ENCODE measurements around the gene SMIM21. TPM values are rescaled to one million over a fixed set of nuclear protein-coding genes. Genes with fewer than 3 reads are reported as not detected.

The SMIM21 gene
- total RNA-seq, 2 experiments from 2014 or later: not detected

GRCh38 chr18:75378376-75379315, 48.9 kb downstream of the SMIM21 start:
- ATAC-seq (ENCODE audit: low read depth): no peak
- H3K9me3 Mint-ChIP-seq: no peaks in the 10 kb centered on the region
- peaks cover 10% of the 10 kb centered on the region for H3K27me3 Mint-ChIP-seq
- no peak overlapping the region for H3K4me3 Mint-ChIP-seq
- no peak overlapping the region for H3K27ac Mint-ChIP-seq
- no peak for DNase-seq
- POLR2A ChIA-PET: no interaction called here
- no peaks in the 10 kb centered on the region for H3K4me1 Mint-ChIP-seq
- H3K36me3 Mint-ChIP-seq: no peaks in the 10 kb centered on the region

- Mint-ChIP-seq H3K4me1 (no peaks in the 10 kb centered on the region), H3K27me3 (peaks cover 7% of the 10 kb centered on the region), H3K27ac (no peak overlapping the region), H3K9me3 (no peaks in the 10 kb centered on the region), H3K4me3 (no peak overlapping the region), H3K36me3 (no peaks in the 10 kb centered on the region)
- ATAC-seq (ENCODE audit: low read depth) (no peak), DNase-seq (no peak)
- POLR2A ChIA-PET: no interaction called here
Measured at GRCh38 chr18:75377926-75378325, 49.6 kb downstream of the SMIM21 start.

- H3K4me3 Mint-ChIP-seq: no peak overlapping the region
Measured at GRCh38 chr18:75377258-75377657, 50.2 kb downstream of the SMIM21 start.

GRCh38 chr18:75376004-75376403, 51.5 kb downstream of the SMIM21 start:
- Mint-ChIP-seq H3K36me3 (no peaks in the 10 kb centered on the region), H3K27me3 (peaks cover 3% of the 10 kb centered on the region), H3K27ac (no peak overlapping the region), H3K4me3 (no peak overlapping the region), H3K4me1 (no peaks in the 10 kb centered on the region), H3K9me3 (no peaks in the 10 kb centered on the region)
- DNase-seq (no peak), ATAC-seq (ENCODE audit: low read depth) (no peak)
- POLR2A ChIA-PET: no interaction called here

More at GRCh38 chr18:75377258-75377657, 50.2 kb downstream of the SMIM21 start:
- DNase-seq (no peak), ATAC-seq (ENCODE audit: low read depth) (no peak)
- Mint-ChIP-seq H3K4me1 (no peaks in the 10 kb centered on the region), H3K27me3 (peaks cover 6% of the 10 kb centered on the region), H3K27ac (no peak overlapping the region), H3K36me3 (no peaks in the 10 kb centered on the region), H3K9me3 (no peaks in the 10 kb centered on the region)
- POLR2A ChIA-PET: no interaction called here

- DNase-seq (no peak), ATAC-seq (ENCODE audit: low read depth) (no peak)
- Mint-ChIP-seq H3K4me1 (no peaks in the 10 kb centered on the region), H3K27ac (no peak overlapping the region), H3K27me3 (peaks cover 3% of the 10 kb centered on the region), H3K4me3 (no peak overlapping the region), H3K9me3 (no peaks in the 10 kb centered on the region), H3K36me3 (no peaks in the 10 kb centered on the region)
- POLR2A ChIA-PET: no interaction called here
Measured at GRCh38 chr18:75375341-75375740, 52.2 kb downstream of the SMIM21 start.

GRCh38 chr18:75374466-75374865, 53.0 kb downstream of the SMIM21 start:
- DNase-seq (no peak), ATAC-seq (ENCODE audit: low read depth) (no peak)
- Mint-ChIP-seq H3K27ac (no peak overlapping the region), H3K4me1 (no peaks in the 10 kb centered on the region), H3K9me3 (no peaks in the 10 kb centered on the region), H3K27me3 (peaks cover 2% of the 10 kb centered on the region), H3K36me3 (no peaks in the 10 kb centered on the region), H3K4me3 (no peak overlapping the region)
- POLR2A ChIA-PET: no interaction called here

- Mint-ChIP-seq H3K4me3 (no peak overlapping the region), H3K4me1 (no peaks in the 10 kb centered on the region), H3K27me3 (no peaks in the 10 kb centered on the region), H3K27ac (no peak overlapping the region), H3K9me3 (no peaks in the 10 kb centered on the region), H3K36me3 (no peaks in the 10 kb centered on the region)
- POLR2A ChIA-PET: no interaction called here
- ATAC-seq (ENCODE audit: low read depth): no peak
- DNase-seq: no peak
Measured at GRCh38 chr18:75369026-75369721, 58.3 kb downstream of the SMIM21 start.

- H3K27ac Mint-ChIP-seq: no peak overlapping the region
- no peaks in the 10 kb centered on the region for H3K27me3 Mint-ChIP-seq
- no peaks in the 10 kb centered on the region for H3K36me3 Mint-ChIP-seq
- H3K4me3 Mint-ChIP-seq: no peak overlapping the region
- H3K4me1 Mint-ChIP-seq: no peaks in the 10 kb centered on the region
- H3K9me3 Mint-ChIP-seq: no peaks in the 10 kb centered on the region
- DNase-seq: no peak
- POLR2A ChIA-PET: no interaction called here
- ATAC-seq (ENCODE audit: low read depth): no peak
Measured at GRCh38 chr18:75365837-75366236, 61.7 kb downstream of the SMIM21 start.

GRCh38 chr18:75365254-75365629, 62.3 kb downstream of the SMIM21 start:
- Mint-ChIP-seq H3K36me3 (no peaks in the 10 kb centered on the region), H3K9me3 (no peaks in the 10 kb centered on the region), H3K27ac (no peak overlapping the region), H3K4me1 (no peaks in the 10 kb centered on the region), H3K27me3 (no peaks in the 10 kb centered on the region), H3K4me3 (no peak overlapping the region)
- POLR2A ChIA-PET: no interaction called here
- ATAC-seq (ENCODE audit: low read depth) (no peak), DNase-seq (no peak)

GRCh38 chr18:75364512-75365253, 62.8 kb downstream of the SMIM21 start:
- H3K4me1 Mint-ChIP-seq: no peaks in the 10 kb centered on the region
- H3K27ac Mint-ChIP-seq: no peak overlapping the region
- no peak for DNase-seq
- H3K9me3 Mint-ChIP-seq: no peaks in the 10 kb centered on the region
- H3K4me3 Mint-ChIP-seq: no peak overlapping the region
- H3K27me3 Mint-ChIP-seq: no peaks in the 10 kb centered on the region
- H3K36me3 Mint-ChIP-seq: no peaks in the 10 kb centered on the region
- ATAC-seq (ENCODE audit: low read depth): no peak
- POLR2A ChIA-PET: no interaction called here

GRCh38 chr18:75363446-75364225, 63.9 kb downstream of the SMIM21 start:
- Mint-ChIP-seq H3K27me3 (peaks cover 2% of the 10 kb centered on the region), H3K9me3 (no peaks in the 10 kb centered on the region), H3K27ac (no peak overlapping the region), H3K4me3 (no peak overlapping the region), H3K36me3 (no peaks in the 10 kb centered on the region), H3K4me1 (no peaks in the 10 kb centered on the region)
- POLR2A ChIA-PET: no interaction called here
- DNase-seq (no peak), ATAC-seq (ENCODE audit: low read depth) (no peak)

- DNase-seq (no peak), ATAC-seq (ENCODE audit: low read depth) (no peak)
- Mint-ChIP-seq H3K4me1 (no peaks in the 10 kb centered on the region), H3K36me3 (no peaks in the 10 kb centered on the region), H3K27ac (no peak overlapping the region), H3K27me3 (peaks cover 2% of the 10 kb centered on the region), H3K4me3 (no peak overlapping the region), H3K9me3 (peaks cover 2% of the 10 kb centered on the region)
- POLR2A ChIA-PET: no interaction called here
Measured at GRCh38 chr18:75362435-75362834, 65.1 kb downstream of the SMIM21 start.

GRCh38 chr18:75360941-75361340, 66.6 kb downstream of the SMIM21 start:
- POLR2A ChIA-PET: no interaction called here
- Mint-ChIP-seq H3K9me3 (peaks cover 7% of the 10 kb centered on the region), H3K4me1 (no peaks in the 10 kb centered on the region), H3K27me3 (peaks cover 5% of the 10 kb centered on the region), H3K36me3 (no peaks in the 10 kb centered on the region), H3K27ac (no peak overlapping the region), H3K4me3 (no peak overlapping the region)
- no peak for ATAC-seq (ENCODE audit: low read depth)
- no peak for DNase-seq

All from activated naive CD8-positive, alpha-beta T cell treated with anti-CD3 and anti-CD28 coated beads, Interleukin-2, amount 10 ng/mL, durations not matched to agents 7 days and 5 days (primary cell).